Midbrain (tissue), 1 donor: Measurements from ENCODE around the gene ROBO3.

Experiments
- DNase-seq: peaks from one replicate; lab custom pipeline; 2025; lab: John Stamatoyannopoulos, UW

ROBO3 gene

GRCh38 chr11:124842305-124842704, 22.9 kb upstream of the ROBO3 start:
- DNase-seq, result no peak

- no peak for DNase-seq
These were observed 21.7 kb upstream of the ROBO3 start for GRCh38 chr11:124843616-124843910.

DNA sequence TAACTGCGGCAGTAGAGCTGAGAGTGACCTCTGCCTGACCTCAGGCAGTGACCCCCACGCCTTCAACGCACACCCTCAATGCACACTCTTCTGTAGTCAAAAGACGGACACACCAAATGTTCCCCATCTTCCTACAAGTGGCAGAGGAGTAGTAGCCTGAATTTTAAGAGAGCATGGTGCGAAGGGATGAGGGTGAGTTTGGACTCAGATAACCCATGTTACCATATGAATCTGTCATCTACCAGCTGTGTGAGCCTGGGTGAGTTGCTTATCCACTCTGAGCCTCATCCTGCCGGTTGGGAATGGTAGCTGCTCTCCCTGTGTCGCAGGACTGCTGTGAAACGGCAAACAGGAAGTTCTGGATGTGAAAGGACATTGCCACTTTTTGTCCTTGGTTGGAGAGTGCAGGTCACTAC, 20.6 kb upstream of the ROBO3 start:
- no peak for DNase-seq

- no peak for DNase-seq
These were observed 19.1 kb upstream of the ROBO3 start for GRCh38 chr11:124846070-124846673.

- no peak for DNase-seq
These were observed 6.1 kb upstream of the ROBO3 start for GRCh38 chr11:124859171-124859570.

DNA sequence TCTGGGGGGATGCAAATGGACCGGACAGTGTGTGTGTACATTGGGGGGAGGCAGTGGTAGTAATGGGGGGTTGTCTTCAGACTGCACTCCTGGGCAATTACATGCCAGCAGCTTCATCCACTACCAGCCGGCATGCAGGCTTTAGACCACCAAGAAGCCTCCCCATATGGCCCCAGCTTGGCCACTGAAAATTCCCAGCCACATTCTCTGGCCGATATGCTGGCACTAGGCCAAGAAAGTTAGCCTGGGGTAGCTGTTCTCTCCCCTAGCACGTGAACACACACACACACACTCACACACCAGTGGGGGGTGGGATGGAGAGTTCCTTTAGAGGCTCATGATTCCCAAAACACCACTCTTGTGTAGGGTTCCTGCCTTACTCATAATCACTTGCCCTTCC, 3.6 kb upstream of the ROBO3 start:
- DNase-seq, result no peak

GRCh38 chr11:124863137-124863825, 2.0 kb upstream of the ROBO3 start:
- DNase-seq, result peak; percentile 52

DNA sequence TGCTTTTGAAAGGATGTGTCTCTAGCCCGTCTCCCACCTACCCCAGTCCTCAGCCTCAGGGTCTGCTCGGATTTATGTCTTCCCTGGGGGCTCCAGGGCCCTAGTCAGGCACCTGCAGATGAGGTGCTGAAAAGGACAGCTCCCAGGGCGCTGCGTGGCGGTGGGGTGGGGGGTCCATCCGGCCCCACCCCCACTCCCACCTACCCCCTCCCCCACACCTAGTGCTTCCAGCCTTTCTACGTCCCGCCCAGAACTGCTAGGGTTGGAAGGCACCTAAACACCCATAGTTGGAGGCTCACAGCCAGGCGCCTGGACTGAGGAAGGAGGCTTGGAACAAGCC, 1.4 kb upstream of the ROBO3 start:
- no peak for DNase-seq

DNA sequence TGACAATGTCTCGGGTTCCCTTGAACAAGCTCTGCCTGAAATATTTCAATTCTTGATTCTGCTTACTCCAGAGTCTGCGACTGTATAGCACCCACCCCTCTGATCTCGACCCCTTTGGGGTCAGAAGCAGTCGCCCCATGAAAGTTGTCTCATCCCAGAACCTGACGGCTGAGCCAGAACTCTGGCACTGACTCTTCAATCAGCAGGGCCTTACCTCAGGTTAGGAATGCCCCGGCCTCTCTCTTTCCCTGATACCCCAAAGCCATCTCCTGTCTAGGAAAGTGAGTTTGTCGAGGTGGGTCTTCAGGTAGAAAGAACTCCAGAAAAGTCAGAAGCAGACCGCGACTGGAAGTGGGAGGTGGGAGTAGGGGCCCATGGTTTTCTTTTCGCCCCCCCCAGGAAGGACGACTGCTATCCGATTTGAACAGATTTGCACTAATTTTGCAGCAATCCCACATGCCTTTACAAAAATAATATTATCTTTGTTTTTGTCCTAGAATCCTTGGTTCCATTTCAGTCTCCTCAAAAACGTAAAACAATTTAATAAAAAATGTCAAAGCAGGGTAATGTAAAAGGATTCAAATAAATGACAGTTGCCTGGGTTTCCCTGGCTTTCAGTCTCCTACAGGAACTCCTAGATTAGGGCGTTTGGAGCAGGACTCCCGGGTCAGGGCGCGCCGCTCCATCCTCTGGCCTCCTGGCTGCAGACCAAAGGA, 898 bp upstream of the ROBO3 start:
- DNase-seq, result no peak

GRCh38 chr11:124864892-124865180, 396 bp upstream of the ROBO3 start:
- DNase-seq, result no peak

DNA sequence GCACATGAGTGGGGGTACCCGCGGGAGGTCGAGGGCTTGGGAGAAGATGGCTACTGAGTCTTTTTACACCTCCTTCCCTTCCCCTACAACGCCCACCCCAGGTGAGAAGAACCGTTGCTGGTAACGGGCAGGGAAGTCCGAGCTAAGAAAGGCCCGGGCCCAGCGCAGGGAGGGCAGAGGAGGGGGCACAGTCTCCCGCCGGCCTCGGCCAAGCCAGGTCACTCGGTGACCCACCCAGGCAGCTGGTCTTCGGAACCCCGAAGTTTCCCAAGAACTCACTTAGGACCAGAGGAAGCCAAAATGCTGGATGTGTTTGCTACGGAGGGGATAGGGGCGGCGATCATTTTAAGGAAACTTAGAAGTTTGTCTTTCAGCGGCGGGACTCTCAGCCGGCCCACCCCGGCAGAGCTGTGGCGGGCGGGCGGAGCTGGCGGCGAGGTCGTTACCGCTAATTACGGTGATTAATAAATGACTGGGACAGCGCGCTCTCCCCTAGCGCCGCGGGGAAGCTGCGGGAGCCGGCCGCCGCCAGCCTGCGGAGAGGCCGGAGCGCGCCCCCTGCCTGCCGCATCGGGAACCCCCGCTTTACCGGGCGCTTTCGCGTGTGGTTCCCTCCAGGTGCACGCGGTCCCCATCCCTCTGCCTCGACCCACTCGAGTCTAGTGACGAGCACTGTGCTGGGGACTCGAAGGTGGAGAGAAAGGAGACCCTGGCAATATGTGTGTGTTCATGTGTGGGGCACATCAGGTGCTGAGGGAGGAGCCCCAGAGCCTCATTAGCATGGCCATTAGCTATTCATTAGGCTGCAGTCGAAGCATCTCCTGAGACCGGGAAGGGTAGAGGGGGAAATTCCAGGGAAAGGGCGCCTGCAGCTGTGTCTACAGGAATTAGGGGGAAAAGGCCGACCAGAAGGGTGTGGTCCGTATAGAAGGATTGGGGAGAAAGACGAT, 945 bp downstream of the ROBO3 start:
- peak; percentile 34 for DNase-seq

GRCh38 chr11:124867700-124868099, 2.5 kb downstream of the ROBO3 start:
- no peak for DNase-seq

GRCh38 chr11:124868331-124869274, 3.4 kb downstream of the ROBO3 start:
- DNase-seq, result no peak

GRCh38 chr11:124869331-124869730, 4.1 kb downstream of the ROBO3 start:
- DNase-seq, result no peak

GRCh38 chr11:124869856-124870387, 4.7 kb downstream of the ROBO3 start:
- no peak for DNase-seq

DNA sequence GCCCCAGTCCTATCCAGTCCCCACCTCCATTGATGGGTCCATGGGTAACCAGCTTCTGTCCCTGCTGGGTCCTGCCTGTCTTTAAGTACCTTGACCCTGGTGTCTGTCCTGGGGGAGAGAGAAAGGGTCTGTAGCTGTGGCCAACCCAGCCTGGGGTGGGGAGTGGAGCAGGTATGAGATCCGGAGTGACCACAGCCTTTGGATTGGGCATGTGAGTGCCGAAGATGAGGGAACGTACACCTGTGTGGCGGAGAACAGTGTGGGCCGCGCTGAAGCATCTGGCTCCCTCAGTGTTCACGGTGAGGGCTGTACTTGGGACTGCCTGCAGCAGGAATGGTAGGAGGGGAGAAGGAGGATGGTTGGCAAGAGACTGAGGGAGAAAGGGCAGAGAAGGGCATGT, 5.2 kb downstream of the ROBO3 start:
- DNase-seq, result no peak

DNA sequence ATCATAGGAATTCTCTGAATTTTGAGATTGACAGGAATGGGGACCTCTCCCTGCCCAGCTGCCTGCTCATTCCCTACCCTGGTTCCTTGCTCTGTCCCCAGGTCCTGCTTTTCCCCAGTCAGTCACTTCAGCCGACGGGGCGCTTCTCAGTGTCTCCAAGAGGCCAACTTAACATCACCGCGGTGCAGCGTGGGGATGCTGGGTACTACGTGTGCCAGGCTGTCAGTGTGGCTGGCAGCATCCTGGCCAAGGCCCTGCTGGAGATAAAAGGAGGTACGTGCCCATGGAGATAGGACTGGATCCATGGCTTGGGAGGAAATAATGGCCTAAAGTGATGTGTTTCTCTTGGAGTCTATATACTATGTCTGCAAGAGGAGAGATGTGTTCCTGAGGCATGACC, 7.0 kb downstream of the ROBO3 start:
- DNase-seq, result no peak

GRCh38 chr11:124872741-124873140, 7.5 kb downstream of the ROBO3 start:
- no peak for DNase-seq

GRCh38 chr11:124873951-124874350, 8.7 kb downstream of the ROBO3 start:
- DNase-seq, result no peak

DNA sequence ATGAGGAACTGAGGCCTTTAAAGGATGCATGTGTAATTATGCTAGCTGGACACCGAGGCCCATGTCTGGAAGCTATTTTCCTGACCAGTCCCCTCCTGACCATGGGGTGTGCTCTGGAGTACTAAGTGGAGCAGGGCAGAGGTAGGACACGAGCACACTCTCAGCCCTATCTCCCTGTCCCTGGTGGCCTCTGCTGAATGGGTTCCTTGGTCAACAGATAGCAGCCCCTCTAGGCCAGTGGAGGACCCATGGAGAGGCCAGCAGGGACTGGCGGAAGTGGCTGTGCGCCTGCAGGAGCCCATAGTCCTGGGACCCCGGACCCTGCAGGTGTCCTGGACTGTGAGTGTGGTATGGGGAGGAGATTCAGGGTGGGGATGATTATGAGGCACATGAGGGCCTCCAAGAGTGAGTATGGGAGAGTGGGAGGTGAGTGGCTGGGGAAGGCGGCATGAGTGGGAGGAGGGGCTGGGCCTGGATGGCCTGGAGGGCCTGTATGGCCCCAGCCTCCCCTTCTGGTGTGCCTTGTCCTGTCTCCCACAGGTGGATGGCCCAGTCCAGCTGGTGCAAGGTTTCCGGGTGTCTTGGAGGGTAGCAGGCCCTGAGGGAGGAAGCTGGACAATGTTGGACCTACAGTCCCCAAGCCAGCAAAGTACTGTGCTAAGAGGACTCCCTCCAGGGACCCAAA, 9.5 kb downstream of the ROBO3 start:
- DNase-seq, result no peak

- no peak for DNase-seq
These were observed 10.2 kb downstream of the ROBO3 start for GRCh38 chr11:124875401-124875800.
